Fibroblast of skin of back (primary cell): Measurements from ENCODE around the gene MTUS2.

Source experiments
- DNase-seq: peaks from one replicate; pipeline ENCODE4 v3.0.0-alpha.2; 2013

The MTUS2 gene

DNA sequence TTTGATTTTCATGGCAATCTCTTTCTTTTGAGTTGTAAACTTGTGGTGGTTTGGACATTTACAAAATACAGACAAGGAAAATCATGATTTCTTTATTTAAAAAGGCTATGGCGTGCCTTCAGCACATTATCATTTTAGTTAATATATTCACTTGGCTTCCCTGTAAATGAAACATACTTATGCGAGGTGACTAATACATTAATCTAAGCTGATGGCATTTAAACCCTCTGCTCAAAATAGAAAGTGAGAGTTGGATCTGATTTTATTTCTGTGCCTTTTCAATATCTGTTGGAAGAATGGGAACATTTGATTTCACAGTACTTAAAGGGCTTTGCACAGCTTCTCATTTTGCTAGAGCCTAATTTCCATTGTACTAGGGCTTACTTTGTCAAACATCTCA, 289.8 kb downstream of the MTUS2 start:
- DNase-seq = no peak

- peak; percentile 7 for DNase-seq
Observed at GRCh38 chr13:29111446-29111845, 291.3 kb downstream of the MTUS2 start.

DNA sequence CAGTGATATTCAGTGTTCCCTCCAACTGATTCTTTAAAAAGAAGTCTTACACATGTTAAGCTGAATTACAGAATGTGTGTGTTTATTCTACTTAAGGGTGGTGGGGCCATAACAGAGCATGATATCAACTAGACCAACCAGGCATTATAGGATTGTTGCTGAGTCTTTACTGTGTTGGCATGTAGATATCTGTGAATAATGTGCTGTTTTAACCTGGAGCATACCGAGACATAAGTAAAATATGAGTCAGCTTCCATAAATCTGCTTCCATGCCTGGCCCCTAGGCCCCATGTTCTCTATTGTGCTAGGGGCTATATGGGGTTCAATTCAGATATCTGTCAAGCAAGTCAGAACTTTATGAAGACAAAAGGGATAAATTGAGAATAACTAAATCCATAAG, 295.7 kb downstream of the MTUS2 start:
- no peak for DNase-seq

GRCh38 chr13:29117663-29118062, 297.5 kb downstream of the MTUS2 start:
- no peak for DNase-seq

DNA sequence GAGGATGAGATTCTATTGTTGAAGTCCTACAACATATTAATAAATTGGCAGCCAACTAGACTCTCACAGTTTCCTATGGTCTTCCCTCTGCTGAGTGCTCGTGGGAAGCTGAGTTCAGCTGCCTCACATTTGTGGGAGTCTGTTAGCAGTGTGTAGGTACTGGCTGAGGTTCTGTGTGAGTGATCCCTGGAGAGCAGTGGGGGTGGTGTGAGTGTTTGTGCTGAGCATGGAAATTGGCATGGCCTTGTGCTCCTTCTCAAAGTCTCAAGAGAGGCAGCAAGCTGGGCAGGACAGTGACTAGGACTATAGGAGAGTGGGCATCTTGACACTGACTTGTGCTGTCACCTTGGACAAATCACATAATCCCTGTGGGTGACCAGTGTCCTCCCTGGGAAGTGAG, 298.3 kb downstream of the MTUS2 start:
- no peak for DNase-seq

DNA sequence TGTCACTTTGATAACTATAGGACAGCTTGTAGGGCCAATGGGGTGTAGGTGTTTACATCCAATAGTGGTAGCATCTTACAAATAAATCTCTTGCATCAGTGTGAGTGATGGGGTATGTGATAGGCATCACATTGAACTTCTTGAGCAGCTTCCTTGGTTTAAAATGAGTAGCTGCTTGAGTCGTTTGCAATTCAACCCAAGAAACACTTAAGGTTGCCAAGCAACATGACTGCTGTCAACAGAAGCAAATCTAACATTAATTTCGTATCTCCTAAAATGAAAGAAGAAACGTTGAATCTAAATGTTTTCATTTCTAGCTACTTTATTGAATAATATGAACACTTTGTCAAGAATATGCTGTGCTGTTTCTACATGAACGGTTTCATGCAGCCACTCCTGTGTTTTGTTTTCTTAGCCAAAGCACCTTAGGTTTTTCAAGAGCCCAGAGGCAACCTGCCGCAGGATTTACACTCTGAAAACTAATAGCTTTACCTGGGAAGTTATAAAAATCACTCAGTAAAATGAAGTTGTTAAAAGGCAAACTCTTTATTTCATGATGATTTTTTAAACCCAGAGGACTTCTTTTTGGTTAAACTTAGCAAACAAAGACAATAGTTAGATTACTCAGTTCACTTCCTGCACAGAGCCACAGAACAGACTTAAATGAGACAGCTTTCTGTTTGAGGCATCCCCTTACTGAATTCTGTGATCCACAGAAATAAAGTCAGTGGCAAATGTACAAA, 305.2 kb downstream of the MTUS2 start:
- no peak for DNase-seq

GRCh38 chr13:29125934-29126424, 305.8 kb downstream of the MTUS2 start:
- no peak for DNase-seq

DNA sequence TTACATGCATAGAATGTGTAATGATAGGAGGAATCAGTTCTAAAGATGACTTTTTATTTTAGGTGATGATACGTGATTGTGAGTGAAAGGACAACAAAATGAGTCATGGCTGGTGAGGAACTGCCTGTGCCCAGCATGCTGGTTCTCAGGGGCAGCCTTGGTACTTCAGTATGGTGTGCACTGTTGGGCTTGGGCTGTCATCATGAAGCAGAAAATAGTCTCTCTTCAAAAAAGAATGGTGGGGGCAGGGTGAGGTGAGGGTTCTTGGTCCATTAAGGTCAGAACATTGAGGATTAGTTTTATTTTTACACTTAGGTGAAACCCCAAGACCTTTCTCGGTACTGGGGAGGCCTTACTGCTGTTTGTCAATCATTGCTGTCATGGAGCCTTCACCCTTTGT, 309.5 kb downstream of the MTUS2 start:
- DNase-seq = no peak

DNA sequence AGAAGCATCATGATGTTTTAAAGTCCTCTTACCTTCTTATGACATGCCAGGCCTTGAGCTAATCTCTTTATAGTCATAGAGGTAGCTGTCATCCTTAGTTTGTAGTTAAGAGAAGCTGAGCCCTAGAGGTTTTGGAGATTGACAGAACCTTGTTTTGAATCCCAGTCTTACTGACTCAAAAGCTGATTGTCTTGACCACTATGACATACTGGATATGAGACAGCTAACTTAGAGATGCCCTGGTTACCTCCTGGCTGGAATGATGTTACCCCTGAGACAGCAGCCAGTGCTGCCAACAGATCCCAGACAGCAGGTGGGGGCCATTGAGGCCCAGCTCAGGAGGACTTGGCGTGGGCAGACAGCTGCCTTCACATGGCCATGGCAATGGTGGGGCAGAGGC, 311.0 kb downstream of the MTUS2 start:
- no peak for DNase-seq

DNA sequence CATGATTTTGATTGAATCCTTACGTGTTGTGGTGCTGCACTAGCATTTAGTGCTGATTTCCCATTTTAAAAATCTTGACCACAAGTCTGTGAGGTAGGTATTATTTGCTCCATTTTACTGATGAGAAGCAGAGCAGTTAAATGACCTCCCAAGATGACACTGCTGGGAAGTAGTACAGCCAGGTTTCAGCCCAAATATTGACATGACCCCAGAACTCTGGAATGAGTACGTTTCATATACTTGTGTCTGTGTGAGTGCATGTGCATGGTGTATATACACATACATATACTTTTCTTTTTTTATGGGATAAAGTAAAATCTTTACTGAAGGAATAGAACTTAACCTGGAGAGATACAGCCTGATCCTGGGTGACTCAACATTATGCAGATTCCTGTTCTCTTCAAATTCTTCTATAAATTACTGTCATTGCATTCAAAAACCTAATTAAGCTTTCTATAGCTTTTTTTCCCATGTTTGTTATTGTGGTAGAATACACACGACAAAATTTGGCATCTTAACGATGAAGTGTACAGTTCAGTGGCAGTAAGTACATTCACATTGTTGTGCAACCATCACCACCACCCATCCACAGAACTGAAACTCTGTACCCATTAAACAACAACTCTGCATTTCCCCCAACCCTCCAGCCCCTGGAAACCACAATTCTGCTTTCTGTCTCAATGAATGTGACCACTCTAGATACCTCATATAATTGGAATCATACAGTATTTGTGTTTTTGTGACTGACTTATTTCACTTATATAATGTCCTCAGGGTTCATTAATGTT, 311.9 kb downstream of the MTUS2 start:
- DNase-seq = no peak

DNA sequence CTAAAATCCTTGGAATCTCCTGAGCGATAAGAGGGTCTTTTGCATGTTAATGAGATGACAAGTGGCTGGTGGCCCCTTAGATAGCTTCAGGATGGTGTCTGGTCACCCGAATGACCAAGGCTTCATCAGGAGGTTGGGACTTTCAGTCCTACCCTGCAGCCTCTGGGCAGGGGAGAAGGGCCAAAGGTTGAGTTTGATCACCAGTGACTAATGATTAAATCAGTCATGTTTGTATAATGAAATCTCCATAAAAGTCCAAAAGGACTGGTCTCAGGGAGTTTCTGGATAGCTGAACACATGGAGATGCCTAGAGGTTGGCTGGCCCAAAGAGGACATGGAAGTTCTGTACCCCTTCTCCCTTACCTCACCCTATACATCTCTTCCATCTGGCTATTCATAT, 316.2 kb downstream of the MTUS2 start:
- no peak for DNase-seq

- DNase-seq = no peak
Observed at GRCh38 chr13:29137016-29137415, 316.9 kb downstream of the MTUS2 start.

GRCh38 chr13:29137995-29138394, 317.9 kb downstream of the MTUS2 start:
- no peak for DNase-seq

DNA sequence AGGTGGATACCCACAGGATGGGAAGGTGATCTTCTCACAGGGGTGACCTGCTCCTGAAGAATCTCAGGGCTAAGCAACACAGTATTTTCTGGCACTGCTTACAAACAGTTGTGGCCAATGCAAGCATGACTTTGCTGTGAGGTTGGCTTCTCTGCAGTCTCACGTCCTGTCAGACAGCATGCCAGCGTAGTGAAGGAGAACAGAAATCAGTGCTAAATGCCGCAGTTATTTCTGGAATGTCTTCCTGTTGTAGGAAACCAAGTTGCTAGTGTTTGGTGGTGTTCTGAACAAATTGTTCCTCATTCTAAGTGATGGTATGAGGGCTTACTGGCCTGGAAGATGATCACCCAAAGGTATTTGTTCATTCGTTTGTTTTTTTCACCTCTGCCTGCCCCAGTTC, 320.1 kb downstream of the MTUS2 start:
- DNase-seq = peak; percentile 55

DNA sequence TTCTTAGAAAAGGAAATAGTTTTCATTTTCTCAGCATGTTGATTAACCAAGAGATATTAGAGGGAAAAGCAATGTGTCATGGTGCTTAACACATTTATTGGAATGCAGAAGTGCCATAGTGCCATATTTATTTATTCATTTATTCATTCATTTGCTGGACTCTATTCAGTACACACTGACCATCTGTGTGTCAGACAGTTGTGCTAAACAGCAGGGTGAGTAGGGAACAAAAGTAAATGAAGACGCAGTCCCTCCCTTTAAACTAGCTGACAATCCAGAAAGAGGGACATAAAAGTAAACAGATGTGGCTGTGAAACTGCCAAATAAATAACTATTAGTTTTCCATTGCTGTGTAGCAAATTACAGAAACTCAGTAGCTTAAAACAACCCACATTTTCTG, 323.7 kb downstream of the MTUS2 start:
- DNase-seq = no peak

GRCh38 chr13:29154390-29154789, 334.3 kb downstream of the MTUS2 start:
- DNase-seq = no peak

DNA sequence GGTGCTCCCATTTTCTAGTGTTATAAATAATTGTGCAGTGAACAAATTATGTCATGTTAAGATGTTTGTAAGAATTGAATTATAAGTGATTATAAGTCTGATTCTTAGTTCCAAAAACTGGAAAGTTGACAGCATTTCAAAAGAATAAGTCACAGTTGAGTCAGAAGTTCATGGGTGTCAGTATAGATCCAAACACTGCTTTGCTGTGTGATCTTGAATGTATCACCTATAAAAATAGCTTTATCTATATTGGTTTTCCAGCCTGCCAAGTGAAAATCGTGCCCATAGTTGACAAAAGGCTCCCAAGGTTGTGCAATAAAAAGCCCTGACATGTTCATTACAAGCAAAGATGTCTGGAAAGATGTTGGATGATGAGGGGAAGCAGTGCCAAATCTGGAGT, 336.0 kb downstream of the MTUS2 start:
- no peak for DNase-seq

GRCh38 chr13:29159871-29160270, 339.7 kb downstream of the MTUS2 start:
- DNase-seq = no peak

DNA sequence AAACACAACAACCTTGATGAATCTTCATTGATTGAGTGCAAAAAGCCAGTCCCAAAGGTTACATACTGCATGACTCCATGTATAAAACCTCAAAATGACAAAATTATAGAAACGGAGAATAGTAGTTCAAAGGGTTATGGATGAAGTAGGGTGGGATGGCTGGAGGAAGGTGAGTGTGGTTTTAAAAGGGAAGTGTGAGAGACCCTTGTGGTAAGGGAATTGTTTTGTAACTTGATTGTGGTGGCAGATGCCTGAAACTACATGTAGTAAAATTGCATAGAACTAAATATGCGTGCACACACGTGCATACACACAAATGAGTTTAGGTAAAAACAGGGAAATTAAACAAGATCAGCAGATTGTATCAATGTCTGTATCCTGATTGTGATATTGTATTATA, 340.7 kb downstream of the MTUS2 start:
- no peak for DNase-seq

GRCh38 chr13:29161676-29162075, 341.5 kb downstream of the MTUS2 start:
- DNase-seq = no peak

DNA sequence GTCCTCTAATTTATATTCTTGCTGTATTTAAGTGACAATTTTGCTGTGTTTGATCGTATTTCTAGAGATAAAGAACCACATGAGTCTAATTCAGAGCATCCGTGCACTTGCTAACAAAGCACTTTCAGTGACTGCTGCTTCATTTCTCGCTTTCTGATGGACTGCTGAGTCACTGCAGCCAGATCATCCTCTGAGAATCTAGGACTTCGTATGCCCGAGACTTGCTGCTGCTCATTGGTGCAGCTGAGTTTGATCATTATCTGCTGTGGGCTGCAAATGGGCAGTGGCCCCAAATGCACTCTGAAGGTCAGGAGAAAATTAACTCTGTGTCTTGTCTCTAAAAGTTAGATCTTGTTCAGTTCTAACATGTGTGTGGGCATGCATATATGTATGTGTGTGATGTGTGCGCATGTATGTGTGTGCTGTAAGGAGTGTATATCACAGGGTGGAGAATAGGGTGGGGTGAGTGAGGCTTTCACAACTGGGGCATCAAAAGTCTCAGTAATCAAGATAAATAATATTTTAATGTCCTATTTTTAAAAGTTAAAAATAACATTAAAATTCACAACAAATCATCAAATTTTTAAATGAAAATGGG, 342.6 kb downstream of the MTUS2 start:
- peak; percentile 51 for DNase-seq

- no peak for DNase-seq
Observed at GRCh38 chr13:29164116-29164515, 344.0 kb downstream of the MTUS2 start.

DNA sequence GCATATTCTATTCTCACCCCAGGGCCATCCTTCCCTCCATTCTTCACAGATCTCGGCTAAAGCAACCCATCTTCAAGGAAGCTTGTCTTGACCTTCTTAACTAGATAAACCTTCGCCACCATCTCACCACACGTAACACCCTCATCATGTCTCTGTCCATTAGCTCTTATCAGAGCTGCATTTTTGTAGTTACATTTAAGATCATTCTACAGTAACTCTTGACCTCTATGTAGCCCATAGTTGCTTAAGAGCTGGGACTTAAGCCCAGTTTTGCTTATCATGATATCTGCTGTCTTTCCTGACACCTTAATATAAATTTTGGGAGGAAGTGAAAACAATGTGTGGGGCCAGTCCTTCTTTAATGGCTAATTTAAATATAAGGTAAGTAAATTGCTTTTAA, 345.1 kb downstream of the MTUS2 start:
- no peak for DNase-seq

DNA sequence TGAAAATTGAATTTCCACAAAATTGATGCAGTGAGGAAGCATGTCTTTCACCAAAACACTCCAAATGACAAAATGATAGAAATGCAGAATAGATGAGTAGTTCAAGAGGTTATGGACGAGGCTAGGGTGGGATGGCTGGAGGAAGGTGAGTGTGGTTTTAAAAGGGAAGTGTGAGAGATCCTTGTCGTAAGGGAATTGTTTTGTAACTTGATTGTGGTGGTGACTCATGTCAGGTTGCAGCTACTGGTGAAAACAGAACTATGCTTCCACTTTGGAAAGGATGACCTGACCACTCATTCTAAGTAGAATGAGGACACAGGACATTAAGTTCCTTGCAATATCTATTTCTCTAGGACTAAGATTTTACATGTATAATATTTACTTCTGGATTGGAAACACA, 345.7 kb downstream of the MTUS2 start:
- no peak for DNase-seq
